H9 (cell line): ENCODE results near the gene FLT3LG. TPM values are rescaled to one million over a fixed set of nuclear protein-coding genes. Genes with fewer than 3 reads are reported as not detected.

Experiments used
- DNase-seq: peaks from one replicate; pipeline ENCODE4 v3.0.0-alpha.2; 2017
- H2AFZ ChIP-seq: one replicate; pipeline ENCODE4 v1.6.1; 2013; ENCODE audit warnings: mild to moderate bottlenecking, low read length, control low read depth, moderate library complexity
- H2AK5ac ChIP-seq: 2 replicates; pipeline ENCODE4 v1.6.1; 2013; ENCODE audit warnings: low read length, control low read depth, mixed read lengths; ENCODE audit not compliant: insufficient read length
- H2BK120ac ChIP-seq: one replicate; pipeline ENCODE4 v1.6.1; 2013; ENCODE audit warnings: low read depth, mild to moderate bottlenecking, low read length, control low read depth, inconsistent platforms; ENCODE audit not compliant: poor library complexity, severe bottlenecking
- H2BK12ac ChIP-seq: 2 replicates; pipeline ENCODE4 v1.6.1; 2013; ENCODE audit warnings: low read length, control low read depth, mixed read lengths, low read depth; ENCODE audit not compliant: insufficient read length
- H2BK15ac ChIP-seq: 2 replicates; pipeline ENCODE4 v1.6.1; 2013; ENCODE audit warnings: low read depth, low read length, control low read depth
- H2BK20ac ChIP-seq: one replicate; pipeline ENCODE4 v1.6.1; 2013; ENCODE audit warnings: low read depth, mild to moderate bottlenecking, low read length, control low read depth, inconsistent platforms; ENCODE audit not compliant: poor library complexity, severe bottlenecking
- H2BK5ac ChIP-seq: 2 replicates; pipeline ENCODE4 v1.6.1; 2013; ENCODE audit warnings: low read length, control low read depth, mixed read lengths; ENCODE audit not compliant: insufficient read length
- H3K14ac ChIP-seq: 2 replicates; pipeline ENCODE4 v1.6.1; 2013; ENCODE audit warnings: low read length, control low read depth; ENCODE audit not compliant: insufficient read depth
- H3K18ac ChIP-seq: 2 replicates; pipeline ENCODE4 v1.6.1; 2013; ENCODE audit warnings: low read depth, mild to moderate bottlenecking, mixed read lengths, low read length, control low read depth; ENCODE audit not compliant: insufficient read length
- H3K23ac ChIP-seq: 2 replicates; pipeline ENCODE4 v1.6.1; 2013; ENCODE audit warnings: low read length, control low read depth, mixed read lengths, low read depth; ENCODE audit not compliant: insufficient read length
- H3K23me2 ChIP-seq: 2 replicates; pipeline ENCODE4 v1.6.1; 2013; ENCODE audit warnings: low read depth, mild to moderate bottlenecking, mixed read lengths, low read length, control low read depth; ENCODE audit not compliant: insufficient read length, poor library complexity, severe bottlenecking
- H3K27ac ChIP-seq: 2 replicates; pipeline ENCODE4 v1.5.1; 2013; ENCODE audit warnings: low read length, control low read depth, mixed read lengths, low read depth; ENCODE audit not compliant: insufficient read length
- H3K27me3 ChIP-seq: 2 replicates; pipeline ENCODE4 v1.6.1; 2013; ENCODE audit warnings: low read length, control low read depth, inconsistent platforms; ENCODE audit not compliant: insufficient read depth
- H3K4ac ChIP-seq: 2 replicates; pipeline ENCODE4 v1.6.1; 2013; ENCODE audit warnings: low read depth, mild to moderate bottlenecking, control low read depth, inconsistent platforms, low read length, moderate library complexity
- H3K4me1 ChIP-seq: 2 replicates; pipeline ENCODE4 v1.6.1; 2013; ENCODE audit warnings: low read length, control low read depth, inconsistent platforms; ENCODE audit not compliant: insufficient read depth
- H3K4me2 ChIP-seq: 2 replicates; pipeline ENCODE4 v1.6.1; 2013; ENCODE audit warnings: low read length, control low read depth, mixed read lengths; ENCODE audit not compliant: insufficient read length, insufficient read depth
- H3K56ac ChIP-seq: 2 replicates; pipeline ENCODE4 v1.6.1; 2013; ENCODE audit warnings: low read depth, mild to moderate bottlenecking, mixed read lengths, low read length, control low read depth; ENCODE audit not compliant: insufficient read length
- H3K79me1 ChIP-seq: 2 replicates; pipeline ENCODE4 v1.6.1; 2013; ENCODE audit warnings: low read depth, mild to moderate bottlenecking, moderate library complexity, low read length, control low read depth, inconsistent platforms; ENCODE audit not compliant: insufficient read depth, poor library complexity, severe bottlenecking
- H3K79me2 ChIP-seq: 2 replicates; pipeline ENCODE4 v1.6.1; 2013; ENCODE audit warnings: low read length, control low read depth, inconsistent platforms; ENCODE audit not compliant: insufficient read depth
- H3K9ac ChIP-seq: 2 replicates; pipeline ENCODE4 v1.6.1; 2013; ENCODE audit warnings: low read length, control low read depth, mixed read lengths; ENCODE audit not compliant: insufficient read length; ENCODE audit errors: extremely low read depth
- H3K9me3 ChIP-seq: one replicate; pipeline ENCODE4 v1.6.1; 2013; ENCODE audit warnings: low read depth, low read length, inconsistent platforms; ENCODE audit not compliant: control insufficient read depth
- H3T11ph ChIP-seq: one replicate; pipeline ENCODE4 v1.6.1; 2013; ENCODE audit warnings: mild to moderate bottlenecking, low read length, control low read depth, inconsistent platforms
- H4K20me1 ChIP-seq: one replicate; pipeline ENCODE4 v1.6.1; 2013; ENCODE audit not compliant: control insufficient read depth, insufficient read length, insufficient read depth
- H4K5ac ChIP-seq: 2 replicates; pipeline ENCODE4 v1.6.1; 2013; ENCODE audit warnings: low read depth, mild to moderate bottlenecking, mixed read lengths, low read length, control low read depth; ENCODE audit not compliant: insufficient read length
- H4K8ac ChIP-seq: replicated peaks from 2 replicates; pipeline ENCODE4 v1.6.1; 2013; ENCODE audit warnings: low read length, control low read depth, mixed read lengths, low read depth; ENCODE audit not compliant: insufficient read length
- H4K91ac ChIP-seq: 2 replicates; pipeline ENCODE4 v1.6.1; 2013; ENCODE audit warnings: low read depth, mild to moderate bottlenecking, moderate library complexity, mixed read lengths, low read length, control low read depth; ENCODE audit not compliant: insufficient read length
- H3K27ac Mint-ChIP-seq, 3 experiments: 2 replicates in 2 of 3; 3 replicates in 1 of 3; pipeline ENCODE4 v1.8.0; 2020 to 2021; ENCODE audit warnings: mixed read lengths in 3 of 3, mild to moderate bottlenecking in 1 of 3, moderate library complexity in 1 of 3
- H3K27me3 Mint-ChIP-seq: 2 replicates; pipeline ENCODE4 v1.8.0; 2021; ENCODE audit warnings: low read depth, mild to moderate bottlenecking, moderate library complexity, mixed read lengths
- H3K36me3 Mint-ChIP-seq, 3 experiments: 2 replicates in 2 of 3; 3 replicates in 1 of 3; pipeline ENCODE4 v1.8.0; 2020 to 2021; ENCODE audit warnings: low read depth in 3 of 3, mixed read lengths in 3 of 3; ENCODE audit not compliant: insufficient read depth in 1 of 3
- H3K4me1 Mint-ChIP-seq, 2 experiments: 2 replicates each; pipeline ENCODE4 v1.8.0; 2020; ENCODE audit warnings: mixed read lengths in 2 of 2
- H3K4me3 Mint-ChIP-seq, 2 experiments: 2 replicates in 1 of 2; 3 replicates in 1 of 2; pipeline ENCODE4 v1.8.0; 2020 to 2021; ENCODE audit warnings: mild to moderate bottlenecking in 2 of 2, mixed read lengths in 2 of 2, moderate library complexity in 1 of 2
- H3K9me3 Mint-ChIP-seq, 2 experiments: 2 replicates in 1 of 2; 3 replicates in 1 of 2; pipeline ENCODE4 v1.8.0; 2020; ENCODE audit warnings: mild to moderate bottlenecking in 2 of 2, mixed read lengths in 2 of 2, moderate library complexity in 1 of 2
- CTCF ChIP-seq: fragments of 200-600 bp; sonication (generic); conservative IDR thresholded peaks from 3 replicates; pipeline ENCODE4 v1.8.0; 2021; ENCODE audit warnings: antibody characterized with exemption, mild to moderate bottlenecking
- WGBS: extraction: QIAGEN DNeasy Blood & Tissue Kit; methylation state at CpG from one replicate; pipeline ENCODE4 v1.1.7; 2013; ENCODE audit warnings: missing lambda C conversion rate, low lambda C conversion rate, mixed read lengths; ENCODE audit not compliant: insufficient read length; ENCODE audit errors: extremely low coverage; 5-methylcytosine and 5-hydroxymethylcytosine counted together
- total RNA-seq: library from RNA; stranded (reverse); gene quantifications from 2 replicates; pipeline ENCODE4 v1.2.1, GENCODE V29; 2021

FLT3LG gene
- total RNA-seq, 1 experiment from 2014 or later: 2.1 TPM

DNA sequence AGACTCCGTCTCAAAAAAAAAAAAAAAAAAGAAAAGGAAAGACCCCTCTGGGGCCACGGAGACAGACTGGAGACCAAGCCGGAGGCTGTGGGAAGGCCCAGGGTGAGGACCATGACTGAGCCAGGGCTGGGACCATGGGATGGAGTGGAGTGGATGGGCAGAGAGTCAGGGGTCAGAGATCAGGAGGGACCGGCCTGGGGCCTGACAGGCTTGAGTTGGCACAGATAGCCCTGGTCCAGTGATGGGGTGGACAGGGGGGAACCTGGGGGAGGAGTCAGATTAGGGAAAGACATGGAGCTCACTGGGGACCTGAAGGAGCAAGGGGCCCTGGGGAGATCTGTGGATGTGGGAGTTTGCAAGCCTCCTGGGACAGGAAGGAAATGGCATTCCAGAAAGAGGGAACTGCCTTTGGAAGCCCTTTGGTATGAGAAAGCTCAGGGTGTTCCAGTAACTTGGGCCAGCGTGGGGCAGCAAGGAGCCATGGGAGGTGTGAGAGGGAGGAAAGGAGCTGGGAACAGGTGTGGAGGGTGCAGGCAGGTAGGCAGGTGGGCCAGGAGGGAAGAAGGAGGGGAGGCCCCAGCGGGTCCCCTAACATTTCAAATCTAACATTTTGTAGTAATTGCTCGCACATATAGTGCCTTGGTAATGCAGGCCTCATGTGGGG is 7.1 kb downstream of the FLT3LG start:
- Histone ChIP-seq H3K79me2 (no peaks in the 10 kb centered on the region), H4K91ac (no peak overlapping the region), H2BK5ac (no peak overlapping the region), H2AFZ (no peak overlapping the region), H2BK20ac (no peak overlapping the region), H2AK5ac (no peak overlapping the region), H3K79me1 (no peaks in the 10 kb centered on the region), H3K9ac (no peak overlapping the region), H3K4me2 (no peak overlapping the region), H3K23me2 (no peaks in the 10 kb centered on the region), H3K4ac (no peak overlapping the region), H3K27ac (no peak overlapping the region), H3K9me3 (no peaks in the 10 kb centered on the region), H3K18ac (no peak overlapping the region), H3K56ac (no peak overlapping the region), H3K27me3 (no peaks in the 10 kb centered on the region), H3T11ph (no peak overlapping the region), H4K8ac (no peak overlapping the region), H3K4me1 (no peaks in the 10 kb centered on the region), H3K14ac (no peak overlapping the region), H3K23ac (no peak overlapping the region), H2BK15ac (no peak overlapping the region), H4K5ac (no peak overlapping the region), H2BK12ac (no peak overlapping the region), H4K20me1 (no peaks in the 10 kb centered on the region), H2BK120ac (no peak overlapping the region)
- Mint-ChIP-seq H3K36me3 (0 out of 7 replicates have a peak, but pooled peaks cover 0 to 1% (median 0%) of the 10 kb centered on the region in 3 experiments), H3K4me3 (no peak overlapping the region), H3K9me3 (peaks cover 0 to 2% of the 10 kb centered on the region in 2 experiments; a peak in 1 of 5 replicates), H3K4me1 (peaks cover 5 to 7% of the 10 kb centered on the region in 2 experiments), H3K27ac (no peak overlapping the region; a peak in 2 of 7 replicates), H3K27me3 (peaks cover 2% of the 10 kb centered on the region; the same call in 1 of the 2 replicates)
- peak; percentile 59 for DNase-seq
- WGBS: no CpG with 5 or more reads among the region's 7 CpGs
- TF ChIP-seq CTCF: no peak
